Stimulated activated CD8-positive, alpha-beta memory T cell treated with anti-CD3 and anti-CD28 coated beads, Interleukin-15, amount 100 ng/mL, for 24 hours (primary cell): ENCODE results near the gene PAX6.

Source experiments
- DNase-seq: peaks from one replicate; pipeline ENCODE4 v3.0.0-alpha.2; 2020; ENCODE audit warnings: low read depth

The PAX6 gene

GRCh38 chr11:31810779-31811647 is at the start of gene PAX6:
Gene PAX6 (minus strand): TSS chr11:31811322. CDS start chr11:31806411, 4,911 bp downstream.
- no peak for DNase-seq

- no peak for DNase-seq
These were observed 49.3 kb upstream of the PAX6 start for GRCh38 chr11:31860391-31860790.

DNA sequence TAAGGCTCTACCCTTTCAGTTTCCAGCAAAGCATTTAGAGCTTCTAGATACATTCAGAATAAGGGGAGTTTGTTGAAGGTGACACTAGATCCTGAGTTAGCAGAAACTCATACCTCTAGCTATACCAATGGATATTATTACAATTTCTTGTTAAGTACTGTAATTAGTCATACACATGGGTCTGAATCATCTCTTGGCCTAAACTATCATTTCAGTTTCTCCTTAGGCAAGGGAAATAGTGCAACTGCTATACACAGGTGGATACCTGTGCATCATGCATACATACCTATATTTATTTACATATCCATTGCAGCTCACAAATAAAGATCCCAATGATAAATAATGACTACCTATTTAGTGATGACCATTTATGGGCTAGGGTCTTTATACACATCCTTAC is 45.1 kb upstream of the PAX6 start:
- DNase-seq, result no peak

- no peak for DNase-seq
These were observed 44.3 kb upstream of the PAX6 start for GRCh38 chr11:31855466-31855865.

DNA sequence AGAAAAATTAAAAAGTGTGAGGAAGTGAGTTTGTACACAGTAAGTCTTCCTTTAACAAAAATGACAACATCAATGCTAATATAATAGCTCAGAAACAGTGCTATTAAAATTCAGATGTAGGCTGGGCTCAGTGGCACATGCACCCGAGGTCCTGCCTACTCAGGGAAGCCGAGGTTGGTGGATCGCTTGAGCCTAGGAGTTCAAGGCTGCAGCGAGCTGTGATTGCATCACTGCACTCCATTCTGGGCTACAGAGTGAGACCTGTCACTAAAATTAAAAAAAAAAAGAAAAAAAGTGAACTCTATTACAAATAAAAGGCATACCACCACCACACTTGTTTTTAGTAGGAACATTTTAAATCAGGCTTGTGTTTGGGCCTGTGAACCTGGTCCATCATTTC is 39.2 kb upstream of the PAX6 start:
- DNase-seq, result no peak

- DNase-seq, result no peak
These were observed 36.6 kb upstream of the PAX6 start for GRCh38 chr11:31847761-31848160.

- no peak for DNase-seq
These were observed 34.2 kb upstream of the PAX6 start for GRCh38 chr11:31845331-31845730.

- DNase-seq, result no peak
These were observed 33.2 kb upstream of the PAX6 start for GRCh38 chr11:31844351-31844750.

- DNase-seq, result no peak
These were observed 30.3 kb upstream of the PAX6 start for GRCh38 chr11:31841435-31841834.

- DNase-seq, result no peak
These were observed 23.1 kb upstream of the PAX6 start for GRCh38 chr11:31834237-31834636.

- no peak for DNase-seq
These were observed 19.3 kb upstream of the PAX6 start for GRCh38 chr11:31830406-31830805.

DNA sequence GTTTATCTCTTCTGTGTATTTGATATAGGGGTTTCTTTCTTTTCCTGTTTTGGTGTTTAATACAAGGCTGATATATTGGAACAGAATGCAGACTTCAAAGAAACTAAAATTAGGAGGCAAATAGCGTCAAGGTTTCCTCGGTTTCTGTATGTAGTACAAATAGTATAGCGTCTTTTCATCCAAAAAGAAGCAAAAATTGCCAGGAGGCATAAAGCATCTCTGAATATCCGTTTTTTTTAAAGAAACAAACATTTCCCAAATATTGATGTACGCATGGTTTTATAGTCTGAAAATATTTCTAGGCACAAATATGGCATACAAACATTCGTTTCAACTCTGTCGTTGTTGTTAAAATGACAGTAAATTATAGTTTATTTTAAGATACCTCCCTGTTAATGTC is 17.1 kb upstream of the PAX6 start:
- DNase-seq, result no peak

- DNase-seq, result no peak
These were observed 16.5 kb upstream of the PAX6 start for GRCh38 chr11:31827455-31828206.

GRCh38 chr11:31826536-31827438 is 15.7 kb upstream of the PAX6 start:
- DNase-seq, result no peak

- DNase-seq, result no peak
These were observed 14.8 kb upstream of the PAX6 start for GRCh38 chr11:31825838-31826484.

GRCh38 chr11:31824879-31825837 is 14.0 kb upstream of the PAX6 start:
- no peak for DNase-seq

DNA sequence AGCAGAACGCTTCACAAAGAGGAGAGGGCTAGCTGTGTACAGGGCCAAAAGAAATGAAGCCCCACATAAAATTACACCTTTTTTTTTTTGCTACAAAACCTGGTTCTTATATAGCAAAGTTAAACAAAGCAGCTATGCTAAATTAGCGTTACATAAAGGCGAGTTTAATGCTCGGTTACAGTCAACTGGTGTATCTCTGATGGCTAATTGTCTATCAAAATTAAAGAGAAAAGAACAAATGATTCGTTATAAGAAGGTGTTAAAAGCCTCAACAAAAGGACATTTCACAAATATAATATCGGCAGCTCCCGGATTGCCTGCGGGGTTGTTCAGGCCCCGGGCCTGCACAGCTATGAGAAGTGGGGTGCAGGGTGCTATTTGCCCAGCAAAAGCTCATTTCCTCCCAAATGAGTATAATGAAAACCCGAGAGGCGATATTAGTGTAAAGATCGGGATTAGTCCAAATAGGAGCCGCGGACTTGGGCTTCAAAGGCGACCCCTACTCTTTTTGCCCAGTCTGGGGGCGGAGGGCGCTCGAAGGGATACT is 13.3 kb upstream of the PAX6 start:
- no peak for DNase-seq

DNA sequence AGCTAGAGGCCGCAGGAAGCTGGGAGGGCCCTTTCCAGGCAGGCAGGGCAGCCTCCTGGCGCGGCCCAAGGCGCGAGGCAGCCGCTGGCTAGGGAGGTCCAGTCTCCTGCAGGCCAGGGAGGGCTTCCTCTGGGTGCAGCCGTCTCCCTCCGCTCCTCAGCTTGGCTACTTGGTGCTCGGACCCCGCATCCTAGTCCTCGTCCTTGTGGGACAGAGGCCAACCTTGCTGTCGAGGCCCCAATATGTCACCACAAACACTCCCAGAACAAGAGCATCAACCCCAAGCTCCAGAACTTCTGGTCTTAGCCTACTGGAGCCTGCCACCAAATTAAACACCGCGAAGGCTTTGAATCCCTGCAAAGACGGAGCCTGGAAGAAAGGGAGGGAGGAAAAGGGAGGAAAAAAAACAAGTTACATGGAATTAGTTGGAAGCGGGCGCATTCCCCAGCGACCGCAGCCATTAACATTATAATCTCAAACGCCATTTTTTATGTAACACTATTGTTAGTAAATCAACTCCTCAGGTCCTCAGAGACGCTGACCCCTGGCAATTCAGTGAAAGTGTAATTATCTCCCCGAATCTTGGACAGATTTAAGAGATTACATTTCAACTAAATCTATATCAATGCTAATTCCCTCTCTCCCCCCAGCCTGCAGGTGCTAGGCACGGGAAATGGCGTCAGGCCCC is 12.7 kb upstream of the PAX6 start:
- no peak for DNase-seq

DNA sequence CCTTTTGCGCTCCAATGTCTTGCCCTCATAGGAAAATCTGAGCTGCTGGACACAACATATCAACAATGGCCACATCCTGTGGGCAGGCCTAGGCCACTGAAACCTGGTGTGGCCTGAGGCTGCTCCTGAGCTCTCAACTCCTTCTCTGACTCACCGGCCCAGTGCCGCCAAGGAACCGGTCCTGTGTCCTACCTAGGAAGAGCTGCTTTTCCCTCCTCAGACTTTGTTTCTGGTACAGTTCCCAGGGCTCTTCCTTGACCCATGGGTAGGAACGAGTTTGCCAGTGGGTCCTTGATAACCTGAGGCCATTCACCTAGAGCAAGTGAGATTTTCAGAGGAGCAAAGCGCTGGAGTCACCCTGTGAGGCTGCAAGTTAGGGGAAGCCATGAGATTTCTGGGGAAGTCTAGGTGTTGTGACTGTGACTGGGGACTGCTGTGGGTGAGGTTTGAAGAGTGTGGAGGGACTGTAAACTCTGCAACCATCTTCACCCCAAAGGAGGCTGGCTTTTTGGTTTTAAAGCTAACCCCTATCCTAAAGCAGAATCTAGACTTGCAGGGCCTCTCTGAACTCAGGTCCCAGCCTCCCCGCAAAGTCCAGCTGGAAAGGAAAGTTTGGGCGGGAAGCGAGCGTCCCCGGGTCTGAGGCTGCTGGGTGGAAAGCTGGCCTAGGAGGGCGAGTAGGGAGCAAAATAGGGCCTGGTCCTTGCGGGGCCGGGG is 12.0 kb upstream of the PAX6 start:
- DNase-seq, result no peak
